ENCODE data around the gene PTX3.

Gene PTX3

GRCh38 chr3:157436583-157437291 is at the start of gene PTX3:
PTX3 (plus strand) TSS chr3:157436850; CDS start chr3:157436934, 84 bp downstream.
- TF ChIP-seq CTCF (conservative IDR thresholded peaks at IDR 0.05): no peak
- H3K27ac ChIP-seq: peak within 1 kb of the TSS; percentile 77

- H3K27ac ChIP-seq: no peak overlapping the region
- TF ChIP-seq CTCF (conservative IDR thresholded peaks at IDR 0.05): no peak
Observed at GRCh38 chr3:157387708-157388435, 48.8 kb upstream of the PTX3 start.

- no peak for TF ChIP-seq CTCF (conservative IDR thresholded peaks at IDR 0.05)
- no peak overlapping the region for H3K27ac ChIP-seq
Observed at GRCh38 chr3:157388976-157389375, 47.7 kb upstream of the PTX3 start.

- no peak for TF ChIP-seq CTCF (conservative IDR thresholded peaks at IDR 0.05)
- H3K27ac ChIP-seq: no peak overlapping the region
Observed at GRCh38 chr3:157390713-157391515, 45.7 kb upstream of the PTX3 start.

GRCh38 chr3:157392104-157392503 is 44.5 kb upstream of the PTX3 start:
- TF ChIP-seq CTCF (conservative IDR thresholded peaks at IDR 0.05): no peak

GRCh38 chr3:157393113-157393512 is 43.5 kb upstream of the PTX3 start:
- no peak for TF ChIP-seq CTCF (conservative IDR thresholded peaks at IDR 0.05)
- H3K27ac ChIP-seq: no peak overlapping the region

More at GRCh38 chr3:157392104-157392503, 44.5 kb upstream of the PTX3 start:
- no peak overlapping the region for H3K27ac ChIP-seq

GRCh38 chr3:157394411-157394810 is 42.2 kb upstream of the PTX3 start:
- H3K27ac ChIP-seq: no peak overlapping the region
- no peak for TF ChIP-seq CTCF (conservative IDR thresholded peaks at IDR 0.05)

All from VCaP (cell line).